Amygdala (tissue), 56 donors: ENCODE data around the gene CCL11.

Experiments
- DNase-seq, 56 donors: peaks; one replicate each; lab custom pipeline; 2025; lab: John Stamatoyannopoulos, UW

Gene CCL11

DNA sequence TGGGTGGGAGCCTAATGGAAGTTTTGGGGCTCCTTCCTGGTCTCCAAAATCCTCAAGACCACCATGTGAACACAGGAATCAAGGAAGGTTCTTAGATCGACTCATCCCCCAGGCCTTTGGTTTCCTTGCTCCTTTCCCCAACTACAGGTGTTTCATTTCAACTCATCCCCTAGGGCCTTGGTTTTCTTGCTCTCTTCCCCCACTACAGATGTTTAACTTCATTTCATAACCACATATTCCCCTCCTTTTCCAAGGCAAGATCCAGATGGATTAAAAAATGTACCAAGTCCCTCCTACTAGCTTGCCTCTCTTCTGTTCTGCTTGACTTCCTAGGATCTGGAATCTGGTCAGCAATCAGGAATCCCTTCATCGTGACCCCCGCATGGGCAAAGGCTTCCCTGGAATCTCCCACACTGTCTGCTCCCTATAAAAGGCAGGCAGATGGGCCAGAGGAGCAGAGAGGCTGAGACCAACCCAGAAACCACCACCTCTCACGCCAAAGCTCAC lies at the start of gene CCL11:
CCL11 (plus strand) TSS at position 457 of the 507 bp plus-strand sequence. CDS start 67 bp downstream, outside the sequence.
- no peak for DNase-seq

DNA sequence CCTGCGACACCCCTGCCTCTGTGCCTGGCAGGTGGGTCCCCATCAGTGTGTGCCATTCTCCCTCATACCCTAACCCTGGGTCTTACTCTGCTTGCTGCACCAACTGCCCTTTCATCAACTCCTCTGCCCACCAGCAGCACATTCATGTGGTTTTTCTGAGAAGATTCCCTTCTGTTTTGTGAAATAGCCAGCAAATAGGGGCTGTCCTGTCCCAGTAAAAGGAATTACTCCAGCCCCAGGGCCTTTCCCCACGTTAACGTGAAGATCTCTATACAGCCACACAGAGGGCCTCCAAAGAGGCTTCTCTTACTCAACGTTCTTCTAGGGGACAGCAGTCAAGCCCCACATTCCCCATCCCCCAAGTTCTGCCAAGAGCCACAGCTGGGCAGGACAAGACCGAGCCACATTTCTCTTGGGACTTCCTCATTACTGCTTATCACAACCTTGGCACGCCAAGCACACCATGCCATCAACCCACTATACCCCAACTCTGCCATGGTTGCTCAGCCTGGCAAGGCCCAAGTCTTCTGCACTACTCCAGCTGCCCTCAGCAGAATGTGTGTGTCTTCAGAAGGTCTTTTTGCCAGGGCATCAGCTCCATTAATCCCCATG lies 49.2 kb upstream of the CCL11 start:
- no peak for DNase-seq

DNA sequence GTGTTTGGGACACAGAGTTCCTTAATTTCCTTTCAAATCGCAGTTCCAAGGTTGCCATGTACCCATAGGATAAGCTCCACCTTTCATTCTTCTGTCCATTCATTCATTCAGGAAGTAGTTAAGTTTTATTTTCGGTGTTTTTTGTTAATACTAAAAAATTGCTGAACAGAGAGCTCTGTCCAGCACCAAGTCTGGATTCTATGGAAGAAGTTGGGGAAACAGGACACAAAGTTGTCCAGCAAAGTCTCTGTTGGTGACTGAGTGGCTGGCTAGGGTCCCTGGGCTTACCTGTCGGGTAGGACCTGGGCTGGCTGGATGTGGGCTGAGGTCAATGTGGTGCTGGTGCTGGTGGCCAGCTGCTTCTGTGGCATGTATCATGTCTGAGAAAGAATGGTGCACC lies 48.1 kb upstream of the CCL11 start:
- DNase-seq = no peak

DNA sequence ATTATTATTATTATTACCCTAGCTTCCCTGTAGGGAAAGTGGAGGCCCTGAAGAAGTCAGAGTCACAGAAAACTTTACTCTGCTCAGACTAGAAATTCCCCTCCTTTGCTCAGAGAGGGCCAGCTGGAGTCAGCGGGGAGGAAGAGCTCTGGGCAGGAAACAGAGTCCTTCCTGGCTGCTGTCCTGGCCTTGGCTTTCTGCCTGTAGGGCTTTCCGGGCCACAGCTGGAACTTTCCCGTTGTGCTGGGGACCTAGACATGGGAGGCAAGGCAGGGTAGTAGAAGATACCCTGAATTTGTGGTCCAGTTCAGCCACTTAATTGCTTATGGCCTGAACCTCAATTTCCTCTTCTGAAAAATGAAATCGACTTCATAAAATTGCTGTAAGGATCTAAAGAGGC lies 44.5 kb upstream of the CCL11 start:
- DNase-seq = peak in 18 of 56 donors; percentile 4 to 54 (median 26)

DNA sequence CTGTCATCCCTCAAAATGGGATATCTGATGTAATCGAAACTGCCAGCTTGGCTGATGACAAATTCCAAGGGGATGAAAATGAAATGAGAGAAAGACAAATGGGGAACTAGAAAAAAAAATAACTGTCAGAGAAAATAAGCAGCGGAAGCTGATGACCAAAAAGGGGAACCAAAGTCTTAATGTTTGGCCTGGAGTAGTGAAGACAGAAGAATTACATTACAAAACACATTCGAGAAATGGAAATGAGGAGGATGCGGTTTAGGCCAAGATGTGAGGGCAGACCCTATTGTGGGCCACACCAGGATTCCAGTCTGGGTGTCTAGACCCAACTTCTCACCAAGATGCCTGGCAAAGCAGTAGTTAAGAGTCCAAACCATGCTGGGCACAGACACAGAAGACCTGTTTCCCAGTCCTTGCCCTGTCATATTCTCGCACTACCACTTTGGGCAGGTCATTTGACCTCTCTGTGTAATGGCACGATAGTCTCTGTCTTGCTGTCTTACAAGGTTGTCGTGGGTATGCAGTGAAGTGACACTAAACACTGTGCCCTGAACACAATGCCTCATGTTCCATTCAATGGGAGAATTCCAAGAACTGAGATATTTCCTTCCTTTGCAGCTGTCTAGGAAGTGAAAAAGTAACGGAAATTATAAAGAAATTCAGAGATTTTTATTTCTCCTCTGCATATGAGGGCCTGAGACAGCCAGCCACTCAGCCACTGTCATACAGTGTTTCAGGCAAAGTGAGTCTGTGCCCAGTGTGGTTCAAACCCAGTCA lies 42.8 kb upstream of the CCL11 start:
- DNase-seq = no peak

DNA sequence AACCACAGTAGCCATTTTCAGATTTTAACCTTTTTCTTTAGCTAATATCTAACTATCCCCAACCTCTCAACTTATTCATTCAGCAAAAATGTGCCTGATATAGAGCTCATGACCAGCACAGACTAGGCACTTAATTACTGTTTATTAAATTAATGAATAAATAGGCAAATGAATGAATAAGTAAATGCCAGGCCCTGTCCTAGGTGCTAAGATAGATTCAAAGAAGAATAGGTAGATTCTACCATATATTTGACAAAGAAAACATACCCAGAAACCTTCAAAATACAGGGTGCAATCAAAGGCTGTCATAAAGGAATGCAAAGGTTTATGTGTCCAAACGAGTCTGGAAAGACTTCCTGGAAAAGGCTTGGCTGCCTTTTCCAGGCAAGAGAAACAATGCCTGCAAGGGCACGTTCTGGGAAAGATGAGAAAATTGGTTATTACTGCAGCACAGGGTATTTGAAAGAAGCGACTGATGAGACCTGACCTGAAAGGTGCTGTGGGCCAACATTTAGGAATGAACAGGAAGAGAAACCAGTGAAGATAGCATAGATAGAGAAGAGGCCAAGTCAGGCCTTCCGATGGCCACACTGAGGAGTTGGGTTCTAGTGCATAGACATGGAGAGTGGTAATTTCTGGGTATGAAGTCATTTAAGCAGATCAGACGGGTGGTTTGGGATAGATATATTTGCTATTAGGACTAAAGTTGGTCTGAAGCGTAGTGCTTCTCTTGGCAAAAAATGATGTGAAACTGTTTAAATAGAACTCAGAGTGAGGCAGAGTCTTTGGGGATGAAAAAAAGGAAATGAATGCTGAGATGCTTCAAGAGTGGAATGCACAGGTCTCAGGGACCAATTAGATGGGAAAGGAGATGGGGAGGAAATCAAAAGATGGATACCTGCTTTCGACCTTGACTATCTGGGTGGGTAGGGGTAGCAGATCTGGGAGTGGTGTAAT lies 41.9 kb upstream of the CCL11 start:
- DNase-seq = no peak

DNA sequence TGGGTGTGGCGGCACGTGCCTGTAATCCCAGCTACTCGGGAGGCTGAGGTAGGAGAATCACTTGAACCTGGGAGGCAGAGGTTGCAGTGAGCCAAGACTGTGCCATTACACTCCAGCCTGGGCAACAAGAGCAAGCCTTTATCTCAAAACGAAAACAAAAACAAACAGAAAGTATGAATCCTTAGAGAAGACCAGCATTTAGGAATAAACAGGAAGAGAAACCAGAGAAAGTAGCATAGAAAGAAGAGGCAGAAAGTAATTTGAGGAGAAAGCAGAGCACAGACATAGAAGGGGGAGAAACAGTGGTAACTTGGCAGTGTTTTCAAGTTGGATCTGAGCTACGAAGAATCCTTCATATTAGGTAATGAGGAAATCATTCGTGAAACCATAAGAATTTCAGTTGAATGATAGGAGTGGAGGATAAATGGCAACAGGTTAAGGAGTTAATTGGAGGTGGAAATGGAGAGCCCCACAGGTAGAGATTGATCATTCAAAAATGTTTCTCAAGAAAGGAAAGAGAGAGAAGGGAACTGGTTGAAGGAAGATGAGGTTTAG lies 40.1 kb upstream of the CCL11 start:
- DNase-seq = no peak

DNA sequence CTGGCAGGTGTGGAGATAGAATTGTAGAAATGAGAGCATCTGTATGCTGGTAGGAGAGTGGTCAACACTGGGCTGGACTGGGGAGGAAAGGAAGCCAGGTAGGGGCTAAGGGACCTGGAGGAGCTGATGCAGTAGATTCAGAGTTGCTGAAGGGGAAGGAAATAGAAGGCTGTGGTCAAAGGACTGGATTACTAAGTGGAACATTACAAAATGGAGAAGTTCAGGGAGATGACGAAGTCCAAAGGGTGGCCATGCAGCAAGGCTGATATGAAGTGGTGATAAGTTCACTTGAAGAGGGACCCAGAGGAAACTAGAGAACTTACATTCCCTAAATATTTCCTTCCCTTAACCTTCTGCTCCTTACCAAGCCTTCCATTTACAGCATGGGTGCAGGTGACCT lies 39.1 kb upstream of the CCL11 start:
- peak in 1 of 56 donors; percentile 25 for DNase-seq

DNA sequence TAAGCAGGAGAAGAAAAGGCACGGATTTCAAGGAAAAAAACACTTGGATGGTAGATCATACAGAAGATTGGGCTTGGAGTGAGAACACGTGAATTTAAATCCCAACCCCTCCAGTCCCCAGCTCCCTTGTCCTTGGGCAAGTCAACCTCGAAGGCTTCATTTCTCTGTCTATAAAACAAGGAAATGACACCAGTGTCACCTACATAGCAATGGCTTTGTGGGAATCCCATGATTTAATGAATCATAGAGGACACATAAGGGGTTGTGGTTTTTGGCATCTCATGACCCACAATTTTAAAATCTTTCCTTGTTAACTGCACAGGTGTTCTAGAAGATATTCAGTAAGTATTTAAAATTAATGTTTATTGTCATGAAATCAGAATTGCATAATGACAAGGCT lies 38.7 kb upstream of the CCL11 start:
- DNase-seq = no peak

DNA sequence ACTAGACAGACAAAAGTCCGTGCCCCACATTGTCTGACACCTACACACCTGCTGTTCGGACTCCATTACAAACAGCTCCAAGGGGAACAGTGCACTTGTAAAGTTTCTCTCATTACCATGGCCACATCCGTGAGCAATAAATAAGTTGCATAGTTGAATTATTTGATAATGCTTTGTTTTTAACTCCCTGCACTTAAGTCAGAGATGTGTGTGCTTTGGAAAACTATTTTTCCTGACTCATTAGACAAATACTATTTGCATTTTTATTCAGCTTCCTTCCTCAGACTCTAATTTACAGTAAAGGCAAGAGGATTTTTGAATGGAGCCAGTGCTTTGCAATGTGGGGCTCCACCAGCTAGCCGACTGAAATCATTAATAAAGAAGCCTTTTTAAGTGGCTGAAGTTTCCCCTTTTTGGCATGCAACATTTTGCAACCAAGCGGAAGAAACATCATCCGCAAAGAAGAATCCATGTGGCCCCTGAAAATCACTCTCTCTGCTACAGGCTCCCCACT lies 37.0 kb upstream of the CCL11 start:
- no peak for DNase-seq

DNA sequence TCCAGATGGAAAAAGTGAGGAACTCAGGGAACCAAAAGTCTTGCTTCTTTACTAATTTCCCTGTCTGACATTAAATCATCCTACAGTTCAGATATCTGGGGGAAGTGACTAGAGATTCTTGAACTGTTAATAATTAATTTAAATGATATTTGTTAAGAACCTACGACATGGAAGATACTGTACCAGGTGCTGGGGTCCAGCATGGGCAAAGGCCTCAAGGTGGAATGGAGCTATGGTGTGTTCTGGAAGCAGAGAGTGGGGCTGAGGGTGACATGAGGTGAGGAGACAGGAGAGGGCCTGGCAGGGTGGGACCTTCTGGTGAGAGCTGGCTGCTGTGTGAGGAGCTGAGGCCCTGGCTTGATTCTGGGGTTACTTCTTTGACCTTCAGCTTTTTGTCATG lies 36.5 kb upstream of the CCL11 start:
- DNase-seq = no peak

DNA sequence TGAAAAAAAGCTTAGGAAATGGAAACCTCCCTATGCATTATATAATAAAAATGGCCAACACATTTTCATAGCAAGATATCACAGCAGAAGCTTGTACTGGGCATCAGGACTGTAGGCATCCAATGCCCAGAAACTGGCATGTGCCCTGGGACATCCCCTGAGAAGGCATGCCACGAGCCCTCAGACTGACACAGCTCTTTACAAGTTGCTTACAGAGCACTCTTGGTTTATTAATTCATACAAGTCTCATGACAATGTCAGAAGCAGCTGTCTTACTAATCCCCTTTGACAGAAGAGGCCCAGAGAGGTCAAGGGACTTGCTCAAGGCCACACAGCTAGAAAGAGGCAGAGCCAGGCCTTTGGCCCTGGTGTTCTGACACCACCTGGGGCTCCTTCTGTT lies 36.1 kb upstream of the CCL11 start:
- DNase-seq = no peak

DNA sequence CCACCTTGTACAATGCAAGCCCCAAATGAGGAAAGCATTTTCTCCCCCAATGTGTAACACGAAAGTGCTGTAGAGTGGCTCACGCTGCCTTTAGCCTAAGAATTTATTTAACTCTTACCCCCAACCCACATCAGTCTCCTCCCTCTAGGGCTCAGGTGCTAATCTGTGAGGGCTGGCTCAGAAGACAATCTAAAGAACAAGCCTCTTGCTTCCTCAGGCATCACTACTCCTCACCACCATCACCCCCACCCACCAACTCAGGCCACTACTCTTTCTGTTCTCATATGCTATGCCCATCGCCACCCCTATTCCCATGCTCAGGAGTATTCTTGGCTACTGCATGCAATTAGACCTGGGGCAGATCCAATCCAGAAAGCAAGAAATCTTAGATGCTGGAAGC lies 34.4 kb upstream of the CCL11 start:
- no peak for DNase-seq

DNA sequence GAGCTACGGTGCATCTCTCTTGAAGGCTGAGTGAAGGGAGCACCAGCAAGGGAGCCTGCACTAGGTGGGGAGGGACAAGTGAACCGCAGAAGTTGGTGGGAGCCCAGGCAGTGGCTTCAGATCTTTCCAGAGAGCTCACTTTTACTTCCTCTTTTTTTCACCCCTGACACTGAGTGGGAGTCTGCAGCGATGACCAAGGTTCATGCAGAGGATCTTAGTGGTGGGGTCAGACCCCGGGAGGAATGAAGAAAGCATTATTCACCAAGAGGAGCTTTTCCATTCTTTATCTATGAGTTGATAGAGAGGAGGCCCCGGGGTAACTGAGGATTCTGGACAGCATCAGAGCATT lies 33.5 kb upstream of the CCL11 start:
- DNase-seq = peak in 1 of 56 donors; percentile 62

DNA sequence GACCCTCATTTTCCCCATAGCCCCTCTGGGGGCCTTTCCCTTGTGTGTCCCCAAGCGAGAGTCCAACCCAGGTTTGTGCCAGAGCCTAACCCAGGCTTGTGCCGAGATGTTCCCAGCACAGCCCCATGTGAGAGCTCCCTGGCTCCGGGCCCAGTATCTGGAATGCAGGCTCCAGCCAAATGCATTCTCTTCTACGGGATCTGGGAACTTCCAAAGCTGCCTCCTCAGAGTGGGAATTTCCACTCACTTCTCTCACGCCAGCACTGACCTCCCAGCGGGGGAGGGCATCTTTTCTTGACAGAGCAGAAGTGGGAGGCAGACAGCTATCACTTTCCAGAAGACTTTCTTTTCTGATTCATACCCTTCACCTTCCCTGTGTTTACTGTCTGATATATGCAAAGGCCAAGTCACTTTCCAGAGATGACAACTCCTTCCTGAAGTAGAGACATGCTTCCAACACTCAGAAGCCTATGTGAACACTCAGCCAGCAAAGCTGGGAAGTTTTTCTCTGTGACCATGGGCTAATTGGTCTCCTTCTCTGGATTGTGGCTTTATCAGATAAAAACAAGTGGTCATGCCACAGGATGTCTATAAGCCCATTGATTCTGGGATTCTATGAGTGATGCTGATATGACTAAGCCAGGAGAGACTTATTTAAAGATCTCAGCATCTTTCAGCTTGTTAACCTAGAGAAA lies 33.0 kb upstream of the CCL11 start:
- DNase-seq = peak in 48 of 56 donors; percentile 8 to 80 (median 48)

DNA sequence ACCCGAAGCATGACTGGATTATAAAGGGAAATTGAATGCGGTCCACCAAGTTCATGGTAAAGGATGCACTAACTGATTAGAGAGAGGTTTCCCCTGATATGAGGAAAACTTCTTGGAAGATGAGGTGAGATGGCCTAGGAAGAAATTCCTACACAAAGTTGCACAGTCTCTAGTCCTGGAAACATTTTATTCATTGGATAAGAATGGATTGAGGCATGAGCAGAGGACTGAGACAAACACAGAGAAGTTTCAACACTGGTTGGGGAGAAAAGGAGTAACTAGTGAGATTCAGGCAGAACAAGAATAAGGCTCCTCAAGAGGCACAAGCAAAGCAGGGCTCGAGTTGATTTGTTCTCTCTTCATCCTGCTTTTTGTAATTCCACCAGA lies 32.4 kb upstream of the CCL11 start:
- no peak for DNase-seq

DNA sequence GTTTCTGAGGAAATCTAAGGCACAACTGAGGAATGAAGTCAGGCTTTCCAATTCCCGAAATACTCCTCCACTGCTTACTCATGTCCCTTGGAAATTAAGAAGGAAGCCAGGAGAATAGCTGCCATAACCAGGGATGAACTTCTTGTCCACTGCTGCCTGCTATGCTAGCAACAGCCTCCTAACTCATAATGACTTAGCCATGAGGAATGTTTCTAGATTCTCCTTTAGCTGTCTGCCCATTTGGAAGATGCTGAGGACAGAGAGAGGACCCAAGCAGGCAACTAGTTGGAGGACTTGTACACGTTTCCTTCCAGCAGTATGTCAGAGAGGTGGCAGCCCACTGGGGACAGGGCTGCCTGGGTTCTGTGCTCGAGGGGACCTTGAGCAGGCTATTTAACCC lies 31.4 kb upstream of the CCL11 start:
- no peak for DNase-seq

DNA sequence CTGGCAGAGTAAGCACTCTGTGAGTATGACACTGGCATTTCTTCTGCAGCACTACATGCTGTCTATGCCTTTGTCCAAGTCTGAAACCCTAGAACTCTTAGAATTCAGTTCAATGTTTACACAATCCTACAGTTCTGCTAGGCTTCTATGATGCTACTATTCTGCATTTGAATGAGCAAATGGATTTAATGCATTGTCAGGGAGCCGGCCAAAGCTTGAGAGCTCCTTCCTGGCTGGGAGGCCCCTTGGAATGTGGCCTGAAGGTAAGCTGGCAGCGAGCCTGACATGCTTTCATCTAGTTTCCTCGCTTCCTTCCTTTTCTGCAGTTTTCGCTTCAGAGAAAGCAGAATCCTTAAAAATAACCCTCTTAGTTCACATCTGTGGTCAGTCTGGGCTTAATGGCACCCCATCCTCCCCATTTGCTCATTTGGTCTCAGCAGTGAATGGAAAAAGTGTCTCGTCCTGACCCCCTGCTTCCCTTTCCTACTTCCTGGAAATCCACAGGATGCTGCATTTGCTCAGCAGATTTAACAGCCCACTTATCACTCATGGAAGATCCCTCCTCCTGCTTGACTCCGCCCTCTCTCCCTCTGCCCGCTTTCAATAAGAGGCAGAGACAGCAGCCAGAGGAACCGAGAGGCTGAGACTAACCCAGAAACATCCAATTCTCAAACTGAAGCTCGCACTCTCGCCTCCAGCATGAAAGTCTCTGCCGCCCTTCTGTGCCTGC lies 30.7 kb upstream of the CCL11 start, which contains the start of gene CCL2:
CCL2 (plus strand) TSS at position 635 of the 730 bp plus-strand sequence; CDS start at position 700, 65 bp downstream.
- peak in 30 of 56 donors; percentile 9 to 57 (median 28) for DNase-seq

DNA sequence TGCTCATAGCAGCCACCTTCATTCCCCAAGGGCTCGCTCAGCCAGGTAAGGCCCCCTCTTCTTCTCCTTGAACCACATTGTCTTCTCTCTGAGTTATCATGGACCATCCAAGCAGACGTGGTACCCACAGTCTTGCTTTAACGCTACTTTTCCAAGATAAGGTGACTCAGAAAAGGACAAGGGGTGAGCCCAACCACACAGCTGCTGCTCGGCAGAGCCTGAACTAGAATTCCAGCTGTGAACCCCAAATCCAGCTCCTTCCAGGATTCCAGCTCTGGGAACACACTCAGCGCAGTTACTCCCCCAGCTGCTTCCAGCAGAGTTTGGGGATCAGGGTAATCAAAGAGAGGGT lies 30.2 kb upstream of the CCL11 start:
- no peak for DNase-seq
